Lower leg skin (tissue), 4 donors: ENCODE measurements around the gene CYTH1. TPM values are rescaled to one million over a fixed set of nuclear protein-coding genes. Genes with fewer than 3 reads are reported as not detected.

ENCODE experiments used
- DNase-seq, 2 donors: peaks; one replicate each; pipeline ENCODE4 v3.0.0-alpha.2; 2019; ENCODE audit warnings: low spot score in 2 of 2
- H3K4me3 ChIP-seq: fragments of 200-600 bp; sonication (generic); 2 replicates; pipeline ENCODE4 v1.5.1; 2017; ENCODE audit warnings: mild to moderate bottlenecking, low read depth; ENCODE audit not compliant: poor library complexity, severe bottlenecking
- POLR2A ChIP-seq, 2 donors: fragments of 450-650 bp; IDR thresholded peaks; one replicate each; pipeline ENCODE4 v1.6.1; 2016 to 2017; ENCODE audit warnings: antibody characterized with exemption in 2 of 2, mild to moderate bottlenecking in 1 of 2, moderate library complexity in 1 of 2
- WGBS, 2 donors: methylation state at CpG; one replicate each; pipeline ENCODE4 v1.1.5; 2018; 5-methylcytosine and 5-hydroxymethylcytosine counted together
- intact Hi-C: fragments of 100-400 bp; cut with DNase I; formaldehyde crosslinking; loops from one replicate; pipeline ENCODE4 v1.15.0; 2023; ENCODE audit warnings: low total_unique reads
- total RNA-seq, 4 donors: library from RNA; depleted of rRNA; stranded (reverse); fragments of >200 nt; gene quantifications; one replicate each; pipeline ENCODE4 v1.1.0, GENCODE V29; 2016
- TF ChIP-seq, protein P1 (sequence below), 3 donors: fragments of 450-650 bp; IDR thresholded peaks; one replicate each; pipeline ENCODE4 v1.5.1; 2016; ENCODE audit warnings: antibody characterized with exemption in 3 of 3, mild to moderate bottlenecking in 3 of 3, moderate library complexity in 2 of 3

The CYTH1 gene
- total RNA-seq, 4 donors from 2014 or later, result 53.7 to 79.4 (median 63.9) TPM

DNA sequence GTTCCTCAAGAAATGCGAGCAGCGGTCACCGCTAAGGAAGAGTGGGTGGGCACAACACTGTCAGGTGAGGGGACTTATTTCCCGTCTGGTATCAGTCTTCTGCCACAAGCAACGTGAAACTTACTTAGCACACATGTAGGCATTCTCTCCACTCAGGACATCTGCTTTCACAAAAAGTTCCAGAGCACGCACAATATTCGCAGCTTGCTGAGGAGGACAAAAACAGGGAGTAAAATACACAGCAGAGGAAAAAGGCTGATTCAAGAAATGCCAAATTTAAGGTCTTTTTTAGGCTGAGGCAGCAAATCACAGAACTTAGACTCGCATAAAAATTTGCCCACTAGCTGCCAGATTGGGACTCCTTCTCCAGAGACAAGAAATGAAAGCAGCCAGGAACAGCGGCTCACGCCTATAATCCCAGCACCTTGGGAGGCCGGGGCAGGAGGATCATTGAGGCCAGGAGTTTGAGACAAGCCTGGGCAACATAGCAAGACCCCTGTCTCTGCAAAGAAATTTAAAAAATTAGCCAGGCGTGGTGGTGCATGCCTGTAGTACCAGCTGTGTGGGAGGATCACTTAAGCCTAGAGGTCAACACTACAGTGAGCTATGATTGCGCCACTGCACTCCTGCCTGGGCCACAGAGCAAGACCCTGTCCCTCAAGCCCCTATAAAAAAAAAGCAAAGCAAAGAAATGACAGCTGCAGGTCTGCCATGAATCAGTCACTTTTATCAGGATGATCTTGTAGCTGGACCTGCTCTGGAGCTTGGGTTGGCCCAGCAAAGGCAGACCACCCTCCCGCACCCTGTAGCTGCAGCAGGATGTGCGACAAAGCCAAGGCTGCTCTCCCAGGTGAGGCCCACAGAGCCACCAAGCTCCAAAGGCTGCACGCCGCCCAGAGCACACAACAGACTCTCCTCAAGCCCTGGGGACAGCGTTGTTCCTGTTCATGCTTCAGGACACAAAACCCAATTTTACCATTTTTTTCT lies 38.0 kb upstream of the CYTH1 start:
- 91 to 92% methylated on average over 18 of the region's 18 CpGs for WGBS, 2 donors
- no peak overlapping the region for H3K4me3 ChIP-seq
- TF ChIP-seq POLR2A (IDR thresholded peaks at IDR 0.05), result no peak
- TF ChIP-seq, protein P1, sequence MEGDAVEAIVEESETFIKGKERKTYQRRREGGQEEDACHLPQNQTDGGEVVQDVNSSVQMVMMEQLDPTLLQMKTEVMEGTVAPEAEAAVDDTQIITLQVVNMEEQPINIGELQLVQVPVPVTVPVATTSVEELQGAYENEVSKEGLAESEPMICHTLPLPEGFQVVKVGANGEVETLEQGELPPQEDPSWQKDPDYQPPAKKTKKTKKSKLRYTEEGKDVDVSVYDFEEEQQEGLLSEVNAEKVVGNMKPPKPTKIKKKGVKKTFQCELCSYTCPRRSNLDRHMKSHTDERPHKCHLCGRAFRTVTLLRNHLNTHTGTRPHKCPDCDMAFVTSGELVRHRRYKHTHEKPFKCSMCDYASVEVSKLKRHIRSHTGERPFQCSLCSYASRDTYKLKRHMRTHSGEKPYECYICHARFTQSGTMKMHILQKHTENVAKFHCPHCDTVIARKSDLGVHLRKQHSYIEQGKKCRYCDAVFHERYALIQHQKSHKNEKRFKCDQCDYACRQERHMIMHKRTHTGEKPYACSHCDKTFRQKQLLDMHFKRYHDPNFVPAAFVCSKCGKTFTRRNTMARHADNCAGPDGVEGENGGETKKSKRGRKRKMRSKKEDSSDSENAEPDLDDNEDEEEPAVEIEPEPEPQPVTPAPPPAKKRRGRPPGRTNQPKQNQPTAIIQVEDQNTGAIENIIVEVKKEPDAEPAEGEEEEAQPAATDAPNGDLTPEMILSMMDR (IDR thresholded peaks at IDR 0.05), result no peak
- no peak for DNase-seq
- intact Hi-C loops, result no loop called here

GRCh38 chr17:78819402-78819801 lies 37.3 kb upstream of the CYTH1 start:
- intact Hi-C loops, result no loop called here
- 77 to 84% methylated on average over 8 of the region's 8 CpGs for WGBS, 2 donors
- TF ChIP-seq POLR2A (IDR thresholded peaks at IDR 0.05), result no peak
- TF ChIP-seq, protein P1 (IDR thresholded peaks at IDR 0.05), result no peak
- no peak for DNase-seq
- H3K4me3 ChIP-seq, result no peak overlapping the region

GRCh38 chr17:78818932-78819331 lies 36.9 kb upstream of the CYTH1 start:
- no peak overlapping the region for H3K4me3 ChIP-seq
- TF ChIP-seq POLR2A (IDR thresholded peaks at IDR 0.05), result no peak
- TF ChIP-seq, protein P1 (IDR thresholded peaks at IDR 0.05), result no peak
- intact Hi-C loops, result no loop called here
- WGBS, 2 donors, result 58 to 61% methylated on average over 6 of the region's 6 CpGs
- no peak for DNase-seq

DNA sequence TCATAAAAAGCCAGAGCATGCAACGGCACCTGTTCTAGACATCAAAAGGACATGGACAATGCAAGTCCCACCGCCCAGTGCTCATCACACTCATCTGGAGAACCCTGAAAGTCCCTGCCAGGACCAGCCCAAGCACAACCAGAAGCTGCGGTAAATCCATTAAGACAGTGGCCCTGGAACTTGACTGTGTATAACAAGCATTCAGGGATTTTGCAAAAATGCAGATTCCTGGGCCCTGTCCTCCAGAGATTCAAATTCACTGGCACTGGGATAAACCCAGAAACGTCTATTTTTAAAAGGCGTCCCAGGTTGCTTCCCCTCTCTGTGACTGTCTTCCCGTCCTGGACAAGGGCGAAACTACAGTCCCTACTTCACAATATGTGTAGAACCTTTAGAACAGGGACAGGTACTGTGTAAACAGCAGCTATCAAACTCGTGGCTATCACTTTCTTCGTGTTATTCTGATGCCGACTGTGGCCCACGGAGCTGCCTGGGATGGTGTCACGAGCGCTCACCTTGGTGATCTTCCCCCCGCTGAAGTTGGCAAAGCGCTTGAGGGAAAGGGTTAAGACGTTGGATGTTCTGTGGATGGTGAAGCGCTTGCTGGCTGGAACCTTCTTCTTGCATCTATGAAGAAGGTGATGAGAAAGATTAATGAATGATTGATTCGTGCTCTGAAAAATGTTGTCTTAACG lies 36.2 kb upstream of the CYTH1 start:
- intact Hi-C loops, result no loop called here
- 82 to 87% methylated on average over 19 of the region's 19 CpGs for WGBS, 2 donors
- no peak for DNase-seq
- H3K4me3 ChIP-seq, result no peak overlapping the region
- no peak for TF ChIP-seq POLR2A (IDR thresholded peaks at IDR 0.05)
- TF ChIP-seq, protein P1 (IDR thresholded peaks at IDR 0.05), result no peak

DNA sequence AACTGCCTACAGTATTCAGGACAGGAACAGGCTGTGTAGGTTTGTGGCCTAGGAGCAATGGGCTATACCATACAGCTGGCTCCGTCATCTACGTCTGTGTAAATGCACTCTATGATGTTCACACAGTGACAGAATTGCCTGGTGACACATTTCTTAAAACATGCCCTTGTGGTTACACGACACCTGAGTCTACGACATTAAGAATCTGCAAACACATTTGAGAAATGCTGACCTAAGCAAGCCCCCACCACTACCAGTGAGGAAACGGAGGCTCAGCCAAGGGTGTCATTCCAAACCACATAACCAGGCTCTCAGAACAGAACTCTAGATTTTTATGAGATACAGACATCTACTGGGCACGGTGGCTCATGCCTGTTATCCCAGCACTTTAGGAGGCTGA lies 35.0 kb upstream of the CYTH1 start:
- no peak for TF ChIP-seq POLR2A (IDR thresholded peaks at IDR 0.05)
- TF ChIP-seq, protein P1 (IDR thresholded peaks at IDR 0.05), result no peak
- DNase-seq, result no peak

More for the DNA sequence above, 35.0 kb upstream of the CYTH1 start:
- 72 to 76% methylated on average over 6 of the region's 6 CpGs for WGBS, 2 donors
- intact Hi-C loops, result no loop called here
- no peak overlapping the region for H3K4me3 ChIP-seq
